Measurements from ENCODE around the gene AFMID.
"Not testable (repeated sequence)": the region's sequence is repeated elsewhere in the genome, so short reads cannot be mapped to it uniquely, and the experiment has no call there.

AFMID gene, protein sequence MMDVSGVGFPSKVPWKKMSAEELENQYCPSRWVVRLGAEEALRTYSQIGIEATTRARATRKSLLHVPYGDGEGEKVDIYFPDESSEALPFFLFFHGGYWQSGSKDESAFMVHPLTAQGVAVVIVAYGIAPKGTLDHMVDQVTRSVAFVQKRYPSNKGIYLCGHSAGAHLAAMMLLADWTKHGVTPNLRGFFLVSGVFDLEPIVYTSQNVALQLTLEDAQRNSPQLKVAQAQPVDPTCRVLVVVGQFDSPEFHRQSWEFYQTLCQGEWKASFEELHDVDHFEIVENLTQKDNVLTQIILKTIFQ

DNA sequence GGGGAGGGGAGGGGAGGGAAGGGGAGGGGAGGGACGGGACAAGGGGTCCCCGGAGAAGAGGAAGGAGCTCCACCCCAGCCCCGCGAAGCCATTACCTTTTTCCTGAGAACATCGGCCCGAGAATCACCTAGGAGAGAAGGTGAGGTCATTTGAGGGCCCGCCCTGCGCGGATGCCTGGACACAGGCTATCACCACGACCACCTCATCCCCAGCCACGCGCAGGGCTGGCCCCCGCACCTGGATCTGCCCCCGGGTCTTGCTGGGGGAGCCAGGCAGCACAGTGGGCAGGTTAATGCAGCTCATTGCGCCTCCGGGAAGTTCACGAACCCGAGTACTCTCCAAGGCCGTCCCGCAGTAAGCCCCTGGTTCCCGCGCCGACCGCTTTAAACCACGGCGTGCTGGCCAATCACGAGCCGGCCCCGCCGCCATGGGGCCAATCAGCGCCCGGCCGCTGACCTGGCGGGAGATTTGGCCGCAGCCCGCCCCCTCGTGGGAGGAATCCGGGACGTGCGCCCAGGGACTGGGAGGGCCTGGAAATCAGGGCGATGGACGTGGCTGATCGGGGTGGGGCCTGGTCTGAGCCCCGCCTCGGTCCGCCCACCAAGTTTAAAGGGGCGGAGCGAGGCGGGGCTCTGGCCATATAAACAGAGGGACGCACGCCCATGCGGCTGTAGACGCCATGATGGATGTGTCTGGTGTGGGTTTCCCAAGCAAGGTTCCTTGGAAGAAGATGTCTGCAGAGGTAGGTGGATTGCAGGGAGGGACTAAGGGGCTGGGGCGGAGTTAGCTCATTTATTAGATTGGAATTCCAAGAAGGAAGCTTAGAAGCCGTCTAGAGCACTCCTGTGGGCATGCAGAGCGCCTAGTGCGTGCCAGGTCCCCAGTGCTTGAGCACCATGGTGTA, at the start of gene AFMID, which contains the start of gene TK1:
Gene AFMID, plus strand, starts transcription at position 671 of the 904 bp plus-strand sequence. Its CDS starts 9 bp downstream, at position 680.
Gene TK1, minus strand, starts transcription at position 361 of the 904 bp plus-strand sequence. Its CDS starts 58 bp downstream, at position 303.
- DNase-seq = peak; percentile 54

DNA sequence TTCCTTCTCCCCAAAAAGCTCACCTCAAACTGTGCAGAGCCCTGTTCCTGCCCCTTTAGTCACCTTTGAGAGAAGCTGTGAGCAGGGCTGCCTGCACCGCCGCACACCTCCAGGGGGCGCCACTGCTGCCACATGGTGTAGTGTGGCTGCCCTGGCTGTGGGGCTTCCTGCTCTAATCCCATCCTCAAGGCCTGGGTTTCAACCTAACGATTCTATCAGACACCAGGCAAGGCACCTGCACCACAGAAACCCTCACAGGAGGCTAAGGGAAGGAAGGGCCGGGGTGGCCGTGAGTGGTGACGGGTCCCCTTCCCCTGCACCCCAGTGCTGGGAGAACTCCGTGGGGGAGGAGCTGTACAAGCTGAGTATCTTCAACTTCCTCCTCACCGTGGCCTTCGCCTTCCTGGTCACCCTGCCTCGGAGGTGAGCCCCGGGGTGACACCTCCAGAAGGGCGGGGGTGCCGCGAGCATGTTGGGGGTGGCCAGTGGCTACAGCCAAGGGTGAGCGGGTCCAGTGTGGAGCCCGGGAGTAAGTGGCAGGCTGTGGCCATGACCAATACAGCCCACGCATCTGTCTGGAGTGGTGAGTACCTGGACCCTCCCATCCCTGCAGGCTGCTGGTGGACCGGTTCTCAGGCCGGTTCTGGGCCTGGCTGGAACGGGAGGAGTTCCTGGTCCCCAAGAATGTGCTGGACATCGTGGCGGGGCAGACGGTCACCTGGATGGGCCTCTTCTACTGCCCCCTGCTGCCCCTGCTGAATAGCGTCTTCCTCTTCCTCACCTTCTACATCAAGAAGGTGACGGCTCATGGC, 49.6 kb upstream of the AFMID start:
- no peak for DNase-seq

DNA sequence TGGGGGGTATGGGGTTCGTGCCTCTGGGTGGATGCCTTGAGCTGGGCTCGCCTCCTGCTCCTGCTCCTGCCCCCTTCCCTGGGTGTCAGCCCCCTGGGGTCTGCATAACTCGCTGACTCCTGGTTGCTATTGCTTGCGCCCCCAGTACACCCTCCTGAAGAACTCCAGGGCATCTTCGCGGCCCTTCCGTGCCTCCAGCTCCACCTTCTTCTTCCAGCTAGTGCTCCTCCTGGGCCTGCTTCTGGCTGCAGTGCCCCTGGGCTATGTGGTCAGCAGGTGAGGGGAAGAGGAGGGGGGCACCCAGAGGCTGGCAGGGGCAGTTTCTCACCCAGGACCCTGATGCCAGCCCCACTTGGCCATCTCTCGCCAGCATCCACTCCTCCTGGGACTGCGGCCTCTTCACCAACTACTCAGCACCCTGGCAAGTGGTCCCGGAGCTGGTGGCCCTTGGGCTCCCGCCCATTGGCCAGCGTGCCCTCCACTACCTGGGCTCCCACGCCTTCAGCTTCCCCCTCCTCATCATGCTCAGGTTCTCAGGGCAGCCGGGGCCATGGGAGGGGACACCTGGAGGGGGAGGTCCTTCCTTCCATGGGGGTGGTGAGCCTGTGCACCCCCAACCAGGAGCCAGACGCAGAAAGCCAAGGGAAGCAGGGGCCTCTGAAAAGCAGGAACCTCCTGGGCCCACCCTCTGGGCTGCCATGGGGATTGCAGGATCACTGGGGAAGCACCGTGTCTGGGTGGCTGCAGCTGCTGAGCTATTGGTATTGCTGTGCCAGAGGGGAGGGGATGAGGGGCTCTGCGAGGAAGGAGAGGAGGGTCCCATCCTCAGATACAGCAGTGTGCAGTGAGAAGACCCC, 48.7 kb upstream of the AFMID start:
- DNase-seq = no peak

DNA sequence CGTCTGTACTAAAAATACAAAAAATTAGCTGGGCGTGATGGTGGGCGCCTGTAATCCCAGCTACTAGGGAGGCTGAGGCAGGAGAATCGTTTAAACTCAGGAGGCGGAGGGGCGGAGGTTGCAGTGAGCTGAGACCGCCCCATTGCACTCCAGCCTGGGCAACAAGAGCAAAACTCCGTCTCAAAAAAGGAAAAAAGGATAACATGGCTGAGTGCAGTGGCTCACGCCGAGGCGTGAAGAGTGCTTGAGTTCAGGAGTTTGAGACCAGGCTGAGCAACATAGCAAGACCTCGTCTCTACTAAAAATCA, 47.3 kb upstream of the AFMID start:
- DNase-seq = not testable (repeated sequence)

DNA sequence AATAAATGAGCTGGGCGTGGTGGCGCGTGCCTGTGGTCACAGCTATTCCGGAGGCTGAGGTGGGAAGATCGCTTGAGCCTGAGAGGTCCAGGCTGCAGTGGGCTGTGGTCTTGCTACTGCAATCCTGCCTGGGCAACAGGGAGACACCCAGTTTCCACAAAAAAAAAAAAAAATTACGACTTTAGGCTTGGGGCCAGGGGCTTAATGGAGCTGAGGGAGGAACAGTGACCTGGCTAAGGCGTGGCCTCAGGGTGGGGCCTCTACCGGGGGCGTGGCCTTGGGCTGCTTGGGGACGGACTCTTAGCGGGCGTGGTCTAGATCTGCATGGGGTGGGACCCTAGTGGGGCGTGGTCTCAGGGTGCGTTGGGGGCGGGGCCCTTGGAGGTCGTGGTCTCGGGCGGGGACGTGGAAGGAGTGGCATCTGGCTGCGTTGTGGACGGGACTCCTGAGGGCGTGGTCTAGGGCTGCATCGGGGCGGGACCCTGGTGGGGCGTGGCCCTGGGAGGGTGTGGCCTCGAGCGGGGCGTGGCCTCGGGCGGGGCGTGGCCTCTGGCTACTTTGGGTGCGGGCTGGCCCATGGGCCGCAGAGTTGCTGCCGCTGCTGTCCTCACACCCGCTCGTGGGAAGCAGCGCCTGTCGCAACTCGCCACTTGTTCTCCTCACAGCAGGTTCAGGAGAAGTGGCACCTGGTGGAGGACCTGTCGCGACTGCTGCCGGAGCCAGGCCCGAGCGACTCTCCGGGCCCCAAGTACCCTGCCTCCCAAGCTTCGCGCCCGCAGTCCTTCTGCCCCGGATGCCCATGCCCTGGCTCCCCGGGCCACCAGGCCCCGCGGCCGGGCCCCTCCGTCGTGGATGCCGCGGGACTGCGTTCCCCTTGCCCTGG, 46.8 kb upstream of the AFMID start:
- peak; percentile 86 for DNase-seq

DNA sequence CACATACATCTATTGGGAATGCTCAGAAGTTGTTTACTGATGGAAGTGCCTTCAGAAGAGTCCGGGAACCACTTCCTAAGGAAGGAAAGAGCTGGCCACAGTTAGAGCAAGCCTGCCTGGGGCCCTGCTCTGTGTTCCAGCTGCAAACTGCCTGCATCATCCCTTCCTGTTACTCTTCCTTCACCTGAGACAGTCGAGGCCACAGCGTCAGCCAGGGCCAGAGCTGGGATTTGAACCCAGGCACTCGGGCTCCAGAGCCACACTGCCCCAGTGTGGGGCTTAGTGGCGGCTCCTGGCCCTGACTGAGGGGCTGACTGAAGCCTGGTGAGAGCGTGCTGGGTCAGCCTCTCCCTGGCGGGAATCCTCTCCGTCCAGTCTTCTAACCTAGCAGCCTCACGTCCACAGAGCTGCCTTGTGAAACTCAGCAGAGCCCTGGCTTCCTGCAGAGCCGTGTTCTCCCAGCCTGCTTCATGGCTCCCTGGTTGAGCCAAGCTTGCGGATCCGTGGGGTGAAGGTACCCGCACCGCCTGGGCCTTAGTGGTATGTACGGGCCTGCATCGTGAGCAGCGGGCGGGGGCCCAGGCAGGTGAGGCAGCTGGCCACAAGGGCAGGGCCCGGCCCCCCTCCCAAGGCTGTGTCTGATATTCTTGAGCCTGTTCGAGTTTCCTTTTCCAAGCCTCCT, 45.6 kb upstream of the AFMID start:
- no peak for DNase-seq

DNA sequence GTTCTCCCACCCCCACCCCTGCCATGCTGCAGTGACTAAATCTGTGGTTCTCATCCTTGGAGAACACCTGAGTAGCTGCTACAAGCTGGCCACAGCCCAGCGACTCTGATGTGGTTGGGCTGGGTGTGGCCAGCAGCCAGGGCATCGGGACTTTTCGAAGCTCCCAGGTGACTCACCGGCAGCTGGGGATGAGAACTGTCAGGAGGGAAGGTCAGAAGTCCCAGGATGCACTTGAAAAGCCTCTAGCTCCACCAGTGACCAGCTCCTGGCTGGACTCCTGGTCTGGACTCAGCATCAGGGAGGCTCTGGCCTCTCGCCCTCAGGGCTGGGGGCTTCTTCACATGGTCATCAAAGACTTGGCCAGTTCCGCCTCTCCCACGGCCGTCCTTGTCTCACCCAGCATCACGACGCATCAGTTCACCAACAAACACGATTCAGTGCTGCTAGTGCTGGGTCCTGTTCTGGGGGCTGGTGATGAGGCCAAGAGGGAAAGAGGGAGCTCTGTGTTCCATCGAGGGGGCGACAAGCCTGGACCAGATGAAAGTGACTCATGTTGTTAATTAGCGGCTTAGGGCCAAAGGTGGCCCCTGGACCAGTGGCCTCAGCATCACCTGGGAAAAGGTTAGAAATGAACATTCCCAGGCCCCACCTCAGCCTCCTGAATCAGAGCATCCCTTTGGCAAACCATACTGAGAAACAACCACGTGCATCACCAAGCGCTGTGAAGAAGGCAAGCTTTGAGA, 44.9 kb upstream of the AFMID start:
- DNase-seq = no peak

DNA sequence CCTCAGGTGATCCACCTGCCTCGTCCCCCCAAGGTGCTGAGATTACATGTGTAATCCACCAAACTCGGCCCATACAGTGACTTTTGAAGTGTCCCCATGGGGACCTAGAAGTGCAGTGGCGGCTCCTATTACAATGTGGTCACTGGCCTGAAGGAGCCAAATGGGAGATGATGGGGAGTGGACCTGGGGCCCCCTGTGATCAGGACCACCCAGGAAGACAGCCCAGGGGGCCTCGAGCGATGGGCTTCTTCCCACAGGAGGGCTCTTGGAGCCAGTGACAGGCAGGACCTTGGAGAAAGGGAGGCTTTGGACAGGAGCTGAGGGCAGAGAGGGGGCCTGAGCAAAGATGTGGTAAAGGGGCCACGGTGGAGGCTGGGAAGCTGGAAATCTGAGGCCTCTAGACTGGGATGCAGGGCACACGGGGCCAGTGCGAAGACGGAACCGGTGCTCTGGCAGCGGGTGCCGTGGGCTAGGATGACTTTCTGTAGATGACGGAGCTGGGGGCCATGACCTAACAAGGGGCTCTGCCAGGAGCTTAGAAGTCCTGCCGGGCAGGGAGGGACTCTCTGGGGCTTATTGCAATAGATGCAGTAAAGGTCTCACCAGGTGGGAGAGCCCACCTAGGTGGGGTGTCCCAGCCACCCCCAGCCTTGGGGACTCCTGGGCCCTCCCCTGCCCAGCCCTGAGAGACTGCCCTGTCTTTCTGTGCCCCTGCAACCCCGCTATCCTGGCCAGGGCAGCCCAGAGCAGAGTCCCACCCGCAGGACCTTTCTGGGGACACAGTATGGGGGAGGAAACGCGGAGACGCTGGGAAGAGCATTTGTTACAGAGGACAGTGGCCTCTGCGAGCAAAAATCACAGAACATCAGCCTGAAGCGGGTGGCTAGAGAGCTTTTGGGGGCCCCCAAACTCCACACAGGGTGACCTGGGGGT, 43.7 kb upstream of the AFMID start:
- DNase-seq = no peak

DNA sequence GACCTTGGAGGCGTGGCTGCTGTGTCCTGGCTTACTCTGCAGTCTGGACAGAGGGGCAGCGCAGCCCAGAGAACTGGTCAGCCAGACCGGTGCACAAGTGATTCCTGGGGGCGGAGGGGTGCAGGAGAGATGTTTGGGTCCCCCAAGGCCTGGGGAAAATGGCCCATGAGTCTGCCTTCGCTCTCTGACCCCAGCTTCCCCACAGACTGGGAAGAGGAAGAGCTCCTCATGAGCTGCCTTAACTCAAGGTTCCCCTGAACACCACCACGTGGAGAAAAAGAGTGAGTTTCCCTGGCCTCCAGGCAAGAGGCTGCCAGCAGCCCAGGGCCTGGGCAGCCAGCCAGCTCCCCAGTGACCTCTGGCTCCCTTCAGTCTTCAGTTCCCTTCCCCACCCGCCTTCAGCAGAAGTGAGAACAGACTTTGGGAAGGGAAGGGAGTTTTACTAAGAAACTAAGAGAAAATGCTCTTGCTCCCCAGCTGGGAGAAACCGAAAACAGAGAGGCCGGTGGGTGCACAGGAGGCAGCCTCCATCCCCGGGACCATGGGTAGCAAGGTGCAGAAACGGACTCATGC, 42.9 kb upstream of the AFMID start:
- DNase-seq = no peak

DNA sequence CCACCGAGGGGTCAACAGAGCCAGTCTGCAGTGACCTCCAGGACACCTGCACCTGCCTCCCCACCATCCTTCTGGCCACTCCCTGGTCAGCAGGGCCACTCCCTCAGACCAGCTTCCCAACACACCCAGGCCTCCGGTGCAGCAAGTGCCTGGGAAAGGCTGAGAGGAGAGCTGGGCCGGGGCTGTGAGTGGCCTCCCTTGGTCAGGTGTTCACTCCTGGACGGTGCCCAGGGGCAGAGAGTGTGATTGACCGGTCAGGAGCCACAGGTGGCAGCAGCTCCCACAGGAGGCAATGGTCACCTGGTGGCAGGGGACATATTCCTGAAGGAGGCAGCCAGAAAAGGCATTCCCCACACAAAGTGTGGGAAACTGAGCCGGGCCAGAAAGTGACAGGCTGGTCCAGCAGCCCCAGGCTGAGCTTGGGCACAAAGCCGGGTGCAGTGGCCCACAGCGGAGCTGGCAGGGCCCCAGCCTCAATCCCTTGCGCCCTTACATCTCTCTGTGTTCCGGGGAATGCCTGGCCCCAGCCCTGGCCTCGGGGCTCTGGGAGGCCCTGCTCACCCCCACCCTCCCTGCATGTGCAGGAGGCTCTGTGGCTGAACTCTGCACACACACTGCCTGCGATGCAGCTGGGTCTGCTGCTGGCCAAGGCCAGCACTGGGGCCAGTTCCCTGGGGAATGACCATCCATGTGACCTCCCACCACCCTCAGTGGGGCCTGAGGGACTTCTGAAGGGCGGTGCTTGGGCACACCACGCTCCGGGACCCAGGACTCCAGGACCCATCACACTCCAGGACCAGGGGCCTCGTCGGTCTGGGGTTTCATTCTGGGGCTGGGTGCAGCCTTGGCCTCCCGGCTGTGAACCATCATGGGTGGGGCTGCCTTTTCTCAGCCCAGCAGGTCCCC, 42.2 kb upstream of the AFMID start:
- DNase-seq = no peak

DNA sequence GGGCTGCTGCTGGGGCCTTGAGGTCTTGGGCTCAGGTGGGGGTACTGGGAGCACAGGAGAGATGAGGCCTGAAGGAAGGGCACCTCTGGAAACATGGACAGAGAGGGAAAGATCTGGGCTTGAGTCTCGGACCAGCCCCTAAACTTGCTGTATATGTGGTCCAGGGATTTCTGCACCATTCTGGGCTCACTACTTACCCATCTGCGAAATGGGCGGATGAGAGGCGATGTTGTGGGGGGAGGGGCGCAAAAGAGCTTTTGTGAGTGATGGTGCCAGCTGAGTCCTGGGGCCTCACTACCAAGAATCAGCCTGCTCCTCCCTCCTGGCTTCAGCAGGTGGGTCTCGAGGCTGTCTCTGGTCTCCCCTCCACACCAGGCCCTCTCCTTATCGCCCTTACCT, 40.7 kb upstream of the AFMID start:
- no peak for DNase-seq

DNA sequence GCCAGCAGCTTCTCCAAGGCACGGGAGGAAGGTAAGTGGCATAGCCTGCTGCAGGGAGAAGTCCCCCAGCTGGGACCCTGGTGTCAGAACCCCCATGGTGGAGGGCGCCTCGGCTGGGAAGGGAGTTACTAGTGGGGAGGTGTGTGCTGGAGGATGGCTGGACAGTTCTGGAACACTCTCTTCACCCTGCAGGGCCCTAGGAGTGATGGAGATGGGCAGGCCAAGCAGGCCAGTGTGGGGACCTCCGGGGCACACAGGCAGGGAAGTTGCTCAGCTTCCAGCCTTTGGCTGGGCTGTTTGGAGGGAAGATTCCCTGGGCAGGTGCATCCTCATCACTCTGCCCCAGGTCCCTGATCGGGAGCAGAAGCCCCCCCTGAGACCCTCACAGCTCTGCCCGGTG, 40.3 kb upstream of the AFMID start:
- no peak for DNase-seq

DNA sequence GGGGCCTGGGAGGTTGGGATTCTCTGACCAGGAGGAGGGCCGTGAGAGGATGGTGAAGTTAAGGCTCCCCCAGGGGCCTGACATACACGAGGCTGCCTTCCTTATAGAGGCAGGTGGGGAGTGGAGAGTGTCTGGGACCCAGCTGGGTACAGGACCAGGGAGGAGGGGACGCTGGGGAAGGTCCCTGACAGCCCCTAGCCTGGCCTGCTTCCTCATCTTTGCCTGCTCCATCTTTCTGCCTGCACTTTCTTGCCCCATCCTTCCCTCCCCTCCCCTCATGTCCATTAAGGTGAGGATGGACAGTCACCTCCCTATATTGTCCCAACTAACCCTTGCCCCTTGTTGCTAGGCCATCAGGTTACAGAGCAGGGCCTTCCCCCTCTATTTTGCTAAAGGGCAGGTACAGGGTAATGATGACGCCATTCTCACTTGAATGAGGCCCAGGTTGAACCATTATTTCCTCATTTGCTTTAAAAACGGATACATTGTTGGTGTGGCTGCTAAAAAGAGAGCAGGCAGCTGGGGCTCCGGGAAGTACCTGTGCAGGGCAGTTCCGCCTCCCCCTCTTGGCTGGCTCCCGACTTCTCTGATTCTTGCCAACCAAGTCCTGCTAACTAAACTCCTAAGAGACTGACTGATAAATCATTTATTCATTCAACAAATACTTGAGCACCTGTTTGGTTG, 39.7 kb upstream of the AFMID start:
- DNase-seq = no peak

DNA sequence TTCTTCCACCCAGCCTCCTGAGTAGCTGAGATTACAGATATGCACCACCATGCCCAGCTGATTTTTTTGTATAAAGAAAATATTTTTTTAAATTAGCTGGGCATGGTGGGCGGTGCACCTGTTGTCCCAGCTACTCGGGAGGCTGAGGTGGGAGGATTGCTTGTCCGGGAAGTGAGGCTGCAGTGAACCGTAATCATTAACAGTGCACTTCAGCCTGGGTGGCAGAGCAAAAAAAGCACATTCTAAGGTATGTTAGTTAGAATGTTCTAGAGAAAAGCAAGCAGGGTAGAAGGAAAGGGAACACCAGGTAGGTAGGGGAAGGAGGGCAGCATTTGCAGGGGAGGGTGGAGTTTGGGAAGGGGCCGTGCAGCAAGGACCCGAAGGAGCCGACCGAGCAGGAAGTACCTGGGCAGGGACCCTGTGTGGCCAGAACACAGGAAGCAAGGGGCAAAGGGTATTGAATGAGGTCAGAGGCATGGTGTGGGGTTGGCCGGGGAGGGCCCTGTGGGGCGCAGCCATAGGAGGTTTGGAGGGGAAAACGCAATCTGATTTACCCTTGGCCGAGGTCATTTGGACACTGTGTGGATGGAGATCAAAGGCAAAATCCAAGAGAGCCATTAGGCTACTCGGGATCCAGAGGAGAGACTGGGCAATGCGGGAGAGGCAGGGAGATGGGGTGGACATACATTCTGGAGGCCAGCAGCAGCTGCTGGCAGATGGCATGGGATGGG, 38.7 kb upstream of the AFMID start:
- DNase-seq = no peak

DNA sequence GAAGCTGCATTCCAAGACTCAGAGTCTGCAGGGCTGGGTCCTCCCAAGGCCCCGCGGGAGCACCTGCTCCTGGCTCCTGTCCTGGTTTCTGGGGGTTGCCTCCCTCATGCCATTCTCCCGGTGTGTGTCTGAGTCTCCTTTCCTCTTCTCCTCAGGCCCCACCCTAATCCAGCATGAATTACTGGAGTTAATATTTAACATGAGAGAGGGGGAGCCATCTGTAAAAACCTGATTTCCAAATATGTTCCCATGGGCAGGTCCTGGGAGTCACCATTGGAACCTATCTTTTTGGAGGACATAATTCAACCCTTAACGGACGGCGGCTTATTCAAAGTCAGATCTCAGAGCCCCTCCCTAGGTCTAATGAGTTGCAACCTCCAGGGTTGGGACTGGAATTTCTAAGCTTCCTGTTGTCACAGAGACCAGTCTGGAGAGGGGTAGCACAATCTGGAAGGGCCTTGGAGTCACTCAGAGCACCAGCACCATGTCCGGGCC, 35.6 kb upstream of the AFMID start:
- DNase-seq = no peak

Measured in activated T-cell treated with anti-CD3 and anti-CD28 coated beads for 4 hours (primary cell).